ENCODE measurements around the gene GRID1.

GRCh38 chr10:86397120-86397519 lies 30.5 kb upstream of the GRID1 start:
- no peak for TF ChIP-seq TCF7L2 (IDR thresholded peaks at IDR 0.05; ENCODE audit: borderline replicate concordance, extremely low read depth, insufficient read depth, insufficient read length)
- no peak for TF ChIP-seq CTCF (IDR thresholded peaks at IDR 0.05 in 2 of 3, conservative IDR thresholded peaks at IDR 0.05 in 1 of 3; ENCODE audit: borderline replicate concordance in 1 of 3, insufficient read depth in 1 of 3, low read depth in 2 of 3, low read length in 2 of 3)
- TF ChIP-seq EZH2phosphoT487 (IDR thresholded peaks at IDR 0.05; ENCODE audit: borderline replicate concordance): no peak
- no peak for TF ChIP-seq EZH2 (IDR thresholded peaks at IDR 0.05)
- no peak for TF ChIP-seq REST (IDR thresholded peaks at IDR 0.05; ENCODE audit: low read depth)
- no peak for TF ChIP-seq MAX (IDR thresholded peaks at IDR 0.05)
- TF ChIP-seq EGR1 (IDR thresholded peaks at IDR 0.05; ENCODE audit: low read depth): no peak
- TF ChIP-seq SIN3A (IDR thresholded peaks at IDR 0.05; ENCODE audit: low read depth): no peak

All from HCT116 (cell line).